Small intestine (tissue), 7 donors: ENCODE data around the gene RFTN1. TPM values are rescaled to one million over a fixed set of nuclear protein-coding genes. Genes with fewer than 3 reads are reported as not detected.

ENCODE experiments used
- DNase-seq, 2 donors: peaks; one replicate each; pipeline versions ENCODE4 v3.0.0 to v3.0.0-alpha.2; 2013
- FAIRE-seq: peaks from 2 replicates; lab custom pipeline; 2012; peaks lifted over from hg19 to GRCh38; lab: Jason Lieb, UNC
- H3K27ac ChIP-seq, 3 donors: one replicate each; pipeline ENCODE4 v1.5.1; 2013; ENCODE audit warnings: low read length in 2 of 3, mild to moderate bottlenecking in 2 of 3, control low read depth in 1 of 3, inconsistent platforms in 1 of 3, low read depth in 1 of 3, moderate library complexity in 1 of 3
- H3K27me3 ChIP-seq, 3 donors: one replicate each; pipeline ENCODE4 v1.6.1; 2013; ENCODE audit warnings: low read length in 3 of 3, inconsistent platforms in 1 of 3; ENCODE audit not compliant: control insufficient read depth in 3 of 3, insufficient read depth in 3 of 3
- H3K36me3 ChIP-seq, 3 donors: one replicate each; pipeline ENCODE4 v1.6.1; 2013; ENCODE audit warnings: low read length in 3 of 3, inconsistent platforms in 1 of 3, low read depth in 1 of 3, mild to moderate bottlenecking in 1 of 3, moderate library complexity in 1 of 3; ENCODE audit not compliant: control insufficient read depth in 3 of 3, insufficient read depth in 2 of 3
- H3K4me1 ChIP-seq, 3 donors: one replicate each; pipeline ENCODE4 v1.6.1; 2013; ENCODE audit warnings: low read length in 2 of 3, inconsistent platforms in 1 of 3, low read depth in 1 of 3, mild to moderate bottlenecking in 1 of 3, moderate library complexity in 1 of 3; ENCODE audit not compliant: control insufficient read depth in 3 of 3, insufficient read depth in 2 of 3
- H3K4me3 ChIP-seq, 3 donors: one replicate each; pipeline ENCODE4 v1.5.1; 2013; ENCODE audit warnings: low read length in 3 of 3, control low read depth in 1 of 3, inconsistent platforms in 1 of 3, low read depth in 1 of 3, mild to moderate bottlenecking in 1 of 3, moderate library complexity in 1 of 3
- H3K9me3 ChIP-seq, 2 donors: one replicate each; pipeline ENCODE4 v1.6.1; 2013; ENCODE audit warnings: low read depth in 1 of 2, low read length in 1 of 2; ENCODE audit not compliant: control insufficient read depth in 2 of 2, insufficient read depth in 1 of 2
- WGBS, 3 donors: extraction: QIAGEN DNeasy Blood & Tissue Kit; methylation state at CpG; one replicate each; pipeline ENCODE4 v1.1.7; 2013; 5-methylcytosine and 5-hydroxymethylcytosine counted together
- polyA plus RNA-seq, 4 donors: library from polyadenylated mRNA; stranded (reverse) in 3 of 4; unstranded in 1 of 4; fragments of 200-250 nt in 3 of 4; fragments of 120-200 nt in 1 of 4; gene quantifications; one replicate each; pipeline versions ENCODE4 v1.2.1 to v1.2.3, GENCODE V29; 2013
- donor health status: healthy with polysubstance abuse.
- donor health status: control.
- donor health status: control.
- donor health status: Bipolar disorder and iron deficiency.
- donor health status: healthy.

RFTN1 gene
- polyA plus RNA-seq, 4 donors: 1.8 to 18.4 (median 11.6) TPM

DNA sequence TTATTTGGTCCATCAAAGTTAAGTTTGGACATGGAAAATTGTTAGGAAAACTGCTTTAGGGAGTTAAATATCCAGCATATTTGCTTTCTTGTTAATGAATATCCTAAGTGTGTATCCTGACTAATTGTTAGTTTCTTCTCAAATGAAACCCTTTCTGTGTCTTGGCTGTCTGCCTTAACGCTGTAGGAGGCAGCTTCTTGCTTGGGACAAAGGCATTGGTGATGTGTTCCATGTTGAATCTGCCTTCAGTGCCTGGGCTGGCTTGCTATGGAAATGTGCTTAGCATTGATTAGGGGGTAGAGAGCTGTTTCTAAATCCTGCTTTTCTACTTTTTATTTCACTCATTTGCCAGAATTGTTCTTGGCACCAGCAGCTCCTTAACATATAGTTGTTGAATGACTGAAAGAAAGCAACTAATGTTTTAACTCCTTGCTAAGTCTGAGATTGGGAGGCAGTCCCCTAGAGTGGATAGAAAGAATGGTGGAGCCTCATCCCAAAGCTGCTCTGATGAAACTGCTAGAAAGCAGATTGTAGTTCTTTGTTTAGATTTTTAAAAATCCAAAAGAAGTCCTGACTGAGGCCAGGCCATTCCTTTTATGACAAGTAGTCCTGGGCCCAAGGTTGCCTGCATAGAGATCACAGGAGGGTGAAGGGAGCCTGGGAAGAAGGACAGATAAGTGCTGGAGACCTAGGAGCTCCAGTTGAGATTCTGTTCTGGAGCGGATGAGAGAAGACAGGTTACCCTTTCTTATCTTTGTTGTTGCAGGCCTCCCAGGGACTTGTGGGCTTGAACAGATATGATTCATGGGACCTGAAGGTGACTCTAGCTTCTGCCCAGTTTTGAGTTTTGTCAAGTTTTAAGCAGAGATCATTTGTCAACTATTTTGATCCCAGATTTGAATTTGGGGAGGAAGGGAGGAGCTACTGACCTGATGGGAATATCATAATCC, 209.2 kb downstream of the RFTN1 start:
- 89 to 94% (median 89%) methylated on average over 2 of the region's 2 CpGs for WGBS, 3 donors
- H3K4me3 ChIP-seq: no peak overlapping the region
- FAIRE-seq (no peak), DNase-seq (no peak)
- H3K4me1 ChIP-seq: peaks cover 0 to 2% (median 0%) of the 10 kb centered on the region in 3 donors
- no peaks in the 10 kb centered on the region for H3K27me3 ChIP-seq
- H3K27ac ChIP-seq: peak overlapping the region in 2 of 3 donors; percentile 36 to 53
- no peaks in the 10 kb centered on the region for H3K9me3 ChIP-seq
- H3K36me3 ChIP-seq: peaks cover 0 to 20% (median 8%) of the 10 kb centered on the region in 3 donors

DNA sequence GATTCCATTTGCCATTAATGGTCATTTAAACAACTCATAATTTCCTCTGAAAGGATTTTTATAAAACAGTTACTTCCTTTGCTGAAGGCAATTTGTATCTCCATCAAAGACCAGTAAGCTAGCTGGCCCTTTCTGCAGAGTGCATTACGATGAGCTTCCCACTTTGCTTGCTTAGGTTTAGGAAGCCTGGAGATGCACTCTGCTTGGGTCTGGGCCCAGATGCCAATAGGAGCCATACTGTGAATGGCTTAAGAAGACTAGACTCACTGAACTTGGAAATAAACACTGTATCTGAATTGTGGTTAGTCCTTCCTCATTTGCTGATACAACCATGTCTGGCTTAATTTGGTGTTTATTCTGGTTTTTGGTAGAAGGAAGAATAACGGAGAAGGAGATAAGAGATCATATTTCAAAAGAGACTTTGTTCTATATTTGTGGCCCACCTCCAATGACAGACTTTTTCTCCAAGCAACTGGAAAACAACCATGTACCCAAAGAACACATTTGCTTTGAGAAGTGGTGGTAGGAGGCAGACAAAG, 210.4 kb downstream of the RFTN1 start:
- Histone ChIP-seq H3K27ac (no peak overlapping the region), H3K36me3 (peaks cover under 1 to 23% (median 8%) of the 10 kb centered on the region in 3 donors), H3K4me1 (peaks cover 0 to 2% (median 0%) of the 10 kb centered on the region in 3 donors), H3K4me3 (no peak overlapping the region), H3K27me3 (no peaks in the 10 kb centered on the region), H3K9me3 (no peaks in the 10 kb centered on the region)
- no peak for DNase-seq
- 64 to 75% (median 66%) methylated on average over 2 of the region's 2 CpGs for whole genome bisulfite sequencing, 3 donors
- no peak for FAIRE-seq

DNA sequence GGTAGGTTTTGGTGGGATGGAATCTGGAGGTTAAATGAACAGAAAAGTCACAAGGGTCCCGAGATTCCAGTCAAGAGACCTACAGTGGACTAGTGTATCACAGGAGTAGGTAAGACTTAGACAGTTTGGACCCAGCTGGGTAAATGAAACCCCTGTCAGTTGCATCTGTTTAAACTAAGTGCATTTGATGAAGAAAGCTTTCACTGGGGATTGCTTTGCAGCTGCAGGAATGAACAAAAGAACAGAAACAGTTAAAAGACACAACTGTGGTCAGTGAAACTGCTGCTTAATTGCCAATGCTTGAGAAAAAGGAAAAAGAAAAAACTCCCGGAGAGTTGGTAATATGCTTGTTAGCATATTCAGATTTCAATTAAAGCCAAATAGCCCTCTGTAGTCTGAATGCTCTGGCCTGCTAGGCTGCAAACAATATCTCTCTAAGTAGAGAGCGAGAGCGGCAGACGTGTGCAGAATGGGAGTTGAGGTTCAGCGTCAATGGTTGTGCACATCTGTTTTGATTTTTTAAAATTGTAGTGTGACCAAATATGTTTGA, 211.3 kb downstream of the RFTN1 start:
- FAIRE-seq (no peak), DNase-seq (no peak)
- Histone ChIP-seq H3K27ac (peak overlapping the region in 2 of 3 donors; percentile 7 to 55), H3K27me3 (no peaks in the 10 kb centered on the region), H3K4me1 (peaks cover 0 to 2% (median 0%) of the 10 kb centered on the region in 3 donors), H3K9me3 (no peaks in the 10 kb centered on the region), H3K4me3 (no peak overlapping the region), H3K36me3 (peaks cover 2 to 25% (median 10%) of the 10 kb centered on the region in 3 donors)
- WGBS, 3 donors: 71 to 84% (median 80%) methylated on average over 6 of the region's 6 CpGs

DNA sequence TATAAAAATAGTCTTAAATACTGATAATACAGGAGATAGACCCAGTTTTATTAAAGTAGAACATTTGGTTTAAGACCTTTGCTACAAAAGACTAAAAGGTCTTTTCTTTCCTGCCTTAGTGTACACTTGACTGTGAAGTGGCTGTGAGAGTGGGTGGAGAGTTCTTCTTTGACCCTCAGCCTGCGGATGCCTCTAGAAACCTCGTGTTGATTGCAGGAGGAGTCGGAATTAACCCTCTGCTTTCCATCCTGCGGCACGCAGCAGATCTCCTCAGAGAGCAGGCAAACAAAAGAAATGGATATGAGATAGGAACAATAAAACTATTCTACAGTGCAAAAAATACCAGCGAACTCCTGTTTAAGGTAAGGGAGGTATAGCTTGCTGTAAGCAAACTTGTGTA, 212.0 kb downstream of the RFTN1 start:
- Histone ChIP-seq H3K4me1 (peaks cover 0 to 2% (median 0%) of the 10 kb centered on the region in 3 donors), H3K27me3 (no peaks in the 10 kb centered on the region), H3K27ac (peak overlapping the region in 2 of 3 donors; percentile 55 to 59), H3K36me3 (peaks cover 2 to 25% (median 10%) of the 10 kb centered on the region in 3 donors), H3K4me3 (no peak overlapping the region), H3K9me3 (no peaks in the 10 kb centered on the region)
- FAIRE-seq (no peak), DNase-seq (no peak)
- 49 to 71% (median 65%) methylated on average over 6 of the region's 6 CpGs for WGBS, 3 donors

DNA sequence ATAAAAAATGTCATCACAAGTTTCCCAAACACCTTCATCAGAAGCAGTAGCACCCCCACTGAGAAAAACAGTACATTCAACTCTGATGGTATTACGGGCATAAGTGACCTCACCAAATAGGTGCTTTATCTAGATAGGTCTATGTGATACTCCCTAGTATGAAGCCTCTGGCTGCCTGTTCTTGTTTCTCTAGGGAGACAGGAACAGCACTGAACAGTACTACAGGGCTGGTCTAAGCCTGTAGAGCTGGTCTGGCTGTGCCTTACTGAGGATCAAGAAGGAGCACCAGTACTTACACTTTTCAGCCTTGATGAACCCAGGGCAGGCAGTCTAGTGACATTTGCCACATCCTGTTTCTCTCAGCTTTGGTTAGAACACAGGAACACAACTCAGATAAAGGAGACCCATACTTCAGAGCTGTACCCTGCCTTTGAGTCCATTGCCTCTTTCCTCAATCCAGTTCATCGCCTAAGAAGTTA, 212.6 kb downstream of the RFTN1 start:
- Histone ChIP-seq H3K27ac (peak overlapping the region in 2 of 3 donors; percentile 16 to 56), H3K4me3 (no peak overlapping the region), H3K4me1 (peaks cover 0 to 2% (median 0%) of the 10 kb centered on the region in 3 donors), H3K36me3 (peaks cover 2 to 26% (median 12%) of the 10 kb centered on the region in 3 donors), H3K9me3 (no peaks in the 10 kb centered on the region), H3K27me3 (no peaks in the 10 kb centered on the region)
- FAIRE-seq (no peak), DNase-seq (peak in 1 of 2 donors; percentile 64)
- WGBS, 3 donors: 69 to 94% (median 75%) methylated on average over 2 of the region's 2 CpGs

DNA sequence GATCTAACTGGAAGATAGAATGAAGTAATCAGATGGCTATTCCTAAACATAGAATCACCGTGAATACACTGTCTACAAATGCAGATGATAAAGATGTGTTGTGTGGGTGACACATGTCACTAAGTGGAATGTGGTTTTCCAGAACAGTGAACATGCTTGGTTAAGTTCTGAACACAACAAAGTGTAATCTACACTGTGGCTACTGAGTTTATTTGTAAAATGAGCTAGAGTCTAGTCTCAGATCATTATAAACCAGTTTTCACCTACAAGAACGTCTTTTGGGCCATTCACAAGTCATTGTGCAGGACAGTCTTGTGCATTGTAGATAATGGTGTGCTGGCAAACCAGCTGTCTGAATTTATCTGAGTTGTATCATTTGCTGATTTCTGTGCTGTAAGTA, 213.2 kb downstream of the RFTN1 start:
- Histone ChIP-seq H3K27ac (peak overlapping the region in 2 of 3 donors; percentile 16 to 56), H3K4me3 (no peak overlapping the region), H3K36me3 (peaks cover 2 to 25% (median 15%) of the 10 kb centered on the region in 3 donors), H3K4me1 (no peaks in the 10 kb centered on the region), H3K27me3 (no peaks in the 10 kb centered on the region), H3K9me3 (no peaks in the 10 kb centered on the region)
- WGBS, 3 donors: 72 to 75% (median 73%) methylated on average over 2 of the region's 2 CpGs
- FAIRE-seq: no peak
- DNase-seq: peak in 1 of 2 donors; percentile 17

DNA sequence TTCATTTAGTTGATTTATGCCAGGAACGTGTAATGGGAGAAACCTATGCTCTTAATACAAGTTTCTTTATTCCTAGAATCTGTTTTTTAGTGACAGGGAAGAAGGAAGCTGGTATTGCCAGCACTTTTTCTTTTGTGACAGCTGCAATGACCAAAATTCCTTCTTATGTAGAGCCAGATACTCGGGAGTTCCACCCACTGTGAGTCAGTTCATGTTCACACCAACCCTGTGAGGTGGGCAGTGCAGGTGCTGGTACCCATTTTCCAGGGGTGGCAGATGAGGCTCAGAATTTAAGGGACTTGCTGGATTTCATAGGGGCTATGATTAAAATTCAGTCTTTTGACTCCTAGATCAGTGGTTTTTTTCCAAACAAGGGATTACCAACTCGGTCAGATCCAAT, 213.8 kb downstream of the RFTN1 start:
- no peak for DNase-seq
- H3K4me1 ChIP-seq: no peaks in the 10 kb centered on the region
- H3K27ac ChIP-seq: peak overlapping the region in 1 of 3 donors; percentile 52
- H3K27me3 ChIP-seq: no peaks in the 10 kb centered on the region
- FAIRE-seq: no peak
- no peak overlapping the region for H3K4me3 ChIP-seq
- WGBS, 3 donors: 75 to 85% (median 80%) methylated on average over 3 of the region's 3 CpGs
- peaks cover 2 to 20% (median 18%) of the 10 kb centered on the region in 3 donors for H3K36me3 ChIP-seq
- no peaks in the 10 kb centered on the region for H3K9me3 ChIP-seq

DNA sequence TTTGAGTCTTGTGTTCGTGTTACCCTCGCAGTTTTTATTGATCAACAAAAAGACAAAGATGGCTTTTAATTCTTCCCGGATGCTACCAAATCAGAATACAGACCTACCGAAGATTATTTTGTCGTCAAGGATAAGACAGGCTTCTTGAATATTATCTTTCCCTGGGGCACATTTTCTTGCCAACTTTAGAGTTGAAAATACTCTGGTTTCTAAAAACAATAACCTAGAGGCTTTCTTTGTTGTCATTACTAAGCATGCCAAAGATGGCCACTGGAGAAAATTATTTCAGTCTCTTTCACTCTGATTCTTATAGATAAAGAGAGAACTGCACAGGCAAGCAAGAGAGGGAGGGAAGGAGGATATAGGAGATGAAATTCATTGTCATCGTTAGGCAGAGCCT, 214.6 kb downstream of the RFTN1 start:
- no peak for FAIRE-seq
- no peaks in the 10 kb centered on the region for H3K27me3 ChIP-seq
- no peak for DNase-seq

More for the DNA sequence above, 214.6 kb downstream of the RFTN1 start:
- 86 to 94% (median 88%) methylated on average over 6 of the region's 6 CpGs for WGBS, 3 donors
- Histone ChIP-seq H3K27ac (no peak overlapping the region), H3K4me3 (no peak overlapping the region), H3K9me3 (no peaks in the 10 kb centered on the region), H3K4me1 (no peaks in the 10 kb centered on the region), H3K36me3 (peaks cover 2 to 18% (median 17%) of the 10 kb centered on the region in 3 donors)
